Natural killer cell (primary cell): Measurements from ENCODE around the gene NANOS2. TPM values are rescaled to one million over a fixed set of nuclear protein-coding genes. Genes with fewer than 3 reads are reported as not detected.

ENCODE experiments used
- ATAC-seq, 3 donors: fragments of 150-1000 bp in 2 of 3; fragments of 200-7000 bp in 1 of 3; cut with Tn5 transposase; 1 replicate in 1 of 3; 2 replicates in 2 of 3; pipeline ENCODE4 v1.10.0; 2021; ENCODE audit warnings: mild to moderate bottlenecking in 2 of 3, moderate library complexity in 2 of 3
- DNase-seq, 2 donors: peaks; one replicate each; pipeline versions ENCODE4 v3.0.0 to v3.0.0-alpha.2; 2013 to 2021; ENCODE audit warnings: mixed read lengths in 1 of 2
- H3K27ac ChIP-seq: one replicate; pipeline ENCODE4 v1.5.1; 2013; ENCODE audit warnings: mild to moderate bottlenecking, low read length
- H3K27me3 ChIP-seq: one replicate; pipeline ENCODE4 v1.6.1; 2013; ENCODE audit warnings: low read length; ENCODE audit not compliant: control insufficient read depth, insufficient read depth
- H3K36me3 ChIP-seq: one replicate; pipeline ENCODE4 v1.6.1; 2013; ENCODE audit warnings: low read length; ENCODE audit not compliant: control insufficient read depth, insufficient read depth
- H3K4me1 ChIP-seq: one replicate; pipeline ENCODE4 v1.6.1; 2013; ENCODE audit warnings: low read length; ENCODE audit not compliant: control insufficient read depth, insufficient read depth
- H3K4me3 ChIP-seq: one replicate; pipeline ENCODE4 v1.5.1; 2013; ENCODE audit warnings: low read length
- H3K9me3 ChIP-seq: one replicate; pipeline ENCODE4 v1.6.1; 2013; ENCODE audit warnings: low read length; ENCODE audit not compliant: control insufficient read depth, insufficient read depth
- H3K27ac Mint-ChIP-seq, 2 donors: one replicate each; pipeline ENCODE4 v1.8.0; 2022; ENCODE audit warnings: mild to moderate bottlenecking in 2 of 2, mixed read lengths in 2 of 2, moderate library complexity in 1 of 2
- H3K27me3 Mint-ChIP-seq, 2 donors: one replicate each; pipeline ENCODE4 v1.8.0; 2022; ENCODE audit warnings: low read depth in 2 of 2, mixed read lengths in 2 of 2
- H3K36me3 Mint-ChIP-seq: one replicate; pipeline ENCODE4 v1.8.0; 2022; ENCODE audit warnings: mixed read lengths
- H3K4me1 Mint-ChIP-seq, 2 donors: one replicate each; pipeline ENCODE4 v1.8.0; 2022; ENCODE audit warnings: mixed read lengths in 2 of 2
- H3K4me3 Mint-ChIP-seq: one replicate; pipeline ENCODE4 v1.8.0; 2022; ENCODE audit warnings: mild to moderate bottlenecking, moderate library complexity, mixed read lengths
- H3K9me3 Mint-ChIP-seq, 2 donors: one replicate each; pipeline ENCODE4 v1.8.0; 2022; ENCODE audit warnings: mixed read lengths in 2 of 2
- WGBS: methylation state at CpG from one replicate; pipeline ENCODE4 v1.1.7; 2013; ENCODE audit warnings: missing lambda C conversion rate; ENCODE audit not compliant: insufficient coverage; 5-methylcytosine and 5-hydroxymethylcytosine counted together
- intact Hi-C: fragments of 100-400 bp; cut with micrococcal nuclease; formaldehyde crosslinking; loops from one replicate; pipeline ENCODE4 v1.14.2; 2022
- total RNA-seq, 4 donors: library from RNA; stranded (reverse); fragments of 120-200 nt in 1 of 4; gene quantifications; one replicate each; pipeline versions ENCODE4 v1.2.3 to v1.2.4, GENCODE V29; 2013 to 2022
- TF ChIP-seq, protein P1 (sequence below): fragments of 200-600 bp; IDR thresholded peaks from one replicate; pipeline ENCODE4 v1.8.0; 2022; ENCODE audit warnings: antibody characterized with exemption

Gene NANOS2
- total RNA-seq, 3 donors from 2014 or later (not counting 1 experiment from before 2014, with no cell fraction given): not detected

DNA sequence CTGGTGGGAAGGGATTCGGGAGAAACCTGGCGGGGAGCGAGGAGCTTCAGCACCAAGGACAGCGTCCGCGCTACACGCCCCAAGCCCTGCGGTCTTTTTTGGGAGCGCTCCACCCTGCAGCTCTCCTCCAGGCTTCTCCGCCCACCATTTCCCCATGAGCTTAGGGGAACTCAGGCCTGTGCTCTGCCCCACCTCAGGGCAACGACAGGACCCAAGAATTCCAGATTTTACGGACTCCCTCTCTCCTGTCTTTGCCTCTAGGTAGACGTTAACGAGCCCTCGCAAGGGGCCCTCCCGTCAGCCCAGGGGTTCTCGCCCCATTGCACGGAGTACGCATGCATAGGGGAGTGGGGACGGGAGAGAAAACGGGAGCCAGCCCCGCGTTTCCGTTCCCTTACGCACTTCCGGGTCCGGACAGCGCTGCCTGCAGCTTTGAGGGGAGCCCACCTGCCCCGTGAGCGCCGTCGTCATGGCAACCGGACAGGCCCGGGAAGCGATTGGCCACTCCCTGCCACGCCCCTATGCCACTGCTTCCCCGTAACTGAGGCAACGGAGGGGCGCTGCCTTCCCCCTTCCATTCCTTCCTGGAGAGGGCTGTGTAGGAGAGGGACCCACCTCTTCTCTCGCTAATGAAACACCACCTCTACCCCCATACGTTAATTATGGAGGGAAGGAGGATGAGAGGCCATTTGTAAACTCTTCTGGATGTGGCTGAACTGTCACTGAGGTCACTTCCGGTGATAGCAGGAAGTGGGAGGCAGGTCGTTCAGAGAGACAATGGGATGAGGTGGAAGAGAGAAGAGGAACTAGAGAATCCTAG is 38.3 kb upstream of the NANOS2 start:
- peak in 2 of 3 donors; percentile 64 to 67 for ATAC-seq
- 11% methylated on average over 39 of the region's 43 CpGs for WGBS
- peaks cover 17 to 18% of the 10 kb centered on the region in 2 donors for H3K27me3 Mint-ChIP-seq
- H3K4me1 Mint-ChIP-seq: peaks cover 4 to 11% of the 10 kb centered on the region in 2 donors
- H3K36me3 ChIP-seq: no peaks in the 10 kb centered on the region
- H3K9me3 ChIP-seq: peaks cover 11% of the 10 kb centered on the region
- peaks cover 7% of the 10 kb centered on the region for H3K27me3 ChIP-seq
- intact Hi-C loops: no loop called here
- H3K4me1 ChIP-seq: peaks cover 10% of the 10 kb centered on the region
- no peaks in the 10 kb centered on the region for H3K9me3 Mint-ChIP-seq
- TF ChIP-seq, protein P1, sequence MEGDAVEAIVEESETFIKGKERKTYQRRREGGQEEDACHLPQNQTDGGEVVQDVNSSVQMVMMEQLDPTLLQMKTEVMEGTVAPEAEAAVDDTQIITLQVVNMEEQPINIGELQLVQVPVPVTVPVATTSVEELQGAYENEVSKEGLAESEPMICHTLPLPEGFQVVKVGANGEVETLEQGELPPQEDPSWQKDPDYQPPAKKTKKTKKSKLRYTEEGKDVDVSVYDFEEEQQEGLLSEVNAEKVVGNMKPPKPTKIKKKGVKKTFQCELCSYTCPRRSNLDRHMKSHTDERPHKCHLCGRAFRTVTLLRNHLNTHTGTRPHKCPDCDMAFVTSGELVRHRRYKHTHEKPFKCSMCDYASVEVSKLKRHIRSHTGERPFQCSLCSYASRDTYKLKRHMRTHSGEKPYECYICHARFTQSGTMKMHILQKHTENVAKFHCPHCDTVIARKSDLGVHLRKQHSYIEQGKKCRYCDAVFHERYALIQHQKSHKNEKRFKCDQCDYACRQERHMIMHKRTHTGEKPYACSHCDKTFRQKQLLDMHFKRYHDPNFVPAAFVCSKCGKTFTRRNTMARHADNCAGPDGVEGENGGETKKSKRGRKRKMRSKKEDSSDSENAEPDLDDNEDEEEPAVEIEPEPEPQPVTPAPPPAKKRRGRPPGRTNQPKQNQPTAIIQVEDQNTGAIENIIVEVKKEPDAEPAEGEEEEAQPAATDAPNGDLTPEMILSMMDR: no peak
- peak overlapping the region; percentile 70 for H3K4me3 Mint-ChIP-seq
- H3K4me3 ChIP-seq: peak overlapping the region; percentile 21
- DNase-seq: peak; percentile 31 to 72
- H3K36me3 Mint-ChIP-seq: no peaks in the 10 kb centered on the region
- H3K27ac Mint-ChIP-seq: no peak overlapping the region
- no peak overlapping the region for H3K27ac ChIP-seq

DNA sequence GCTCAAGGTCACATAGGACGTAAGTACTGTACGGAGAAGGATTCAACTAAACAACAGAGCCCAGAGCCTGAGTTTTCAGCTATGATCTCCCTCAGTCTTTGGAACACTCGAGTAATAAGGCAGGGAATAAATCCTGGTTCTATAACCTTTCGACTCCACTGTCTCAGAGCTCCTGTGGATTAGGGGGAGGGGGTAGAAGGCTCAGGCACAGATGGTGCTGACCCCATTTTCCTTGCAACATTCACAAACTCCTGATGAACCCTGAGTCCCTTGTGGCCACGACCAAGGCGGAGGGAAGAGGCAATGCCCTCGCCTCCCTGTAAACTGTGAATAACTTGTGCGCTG is 37.7 kb upstream of the NANOS2 start:
- Histone ChIP-seq H3K4me1 (peaks cover 10% of the 10 kb centered on the region), H3K4me3 (no peak overlapping the region), H3K27me3 (peaks cover 7% of the 10 kb centered on the region), H3K27ac (no peak overlapping the region), H3K36me3 (no peaks in the 10 kb centered on the region), H3K9me3 (peaks cover 11% of the 10 kb centered on the region)
- ATAC-seq (no peak), DNase-seq (no peak)
- no peak overlapping the region for H3K27ac Mint-ChIP-seq
- TF ChIP-seq, protein P1: no peak
- intact Hi-C loops: no loop called here
- peaks cover 17 to 18% of the 10 kb centered on the region in 2 donors for H3K27me3 Mint-ChIP-seq
- H3K9me3 Mint-ChIP-seq: no peaks in the 10 kb centered on the region
- H3K4me1 Mint-ChIP-seq: peaks cover 4 to 11% of the 10 kb centered on the region in 2 donors
- 49% methylated on average over 8 of the region's 8 CpGs for WGBS
- peak overlapping the region; percentile 33 for H3K4me3 Mint-ChIP-seq
- no peaks in the 10 kb centered on the region for H3K36me3 Mint-ChIP-seq

DNA sequence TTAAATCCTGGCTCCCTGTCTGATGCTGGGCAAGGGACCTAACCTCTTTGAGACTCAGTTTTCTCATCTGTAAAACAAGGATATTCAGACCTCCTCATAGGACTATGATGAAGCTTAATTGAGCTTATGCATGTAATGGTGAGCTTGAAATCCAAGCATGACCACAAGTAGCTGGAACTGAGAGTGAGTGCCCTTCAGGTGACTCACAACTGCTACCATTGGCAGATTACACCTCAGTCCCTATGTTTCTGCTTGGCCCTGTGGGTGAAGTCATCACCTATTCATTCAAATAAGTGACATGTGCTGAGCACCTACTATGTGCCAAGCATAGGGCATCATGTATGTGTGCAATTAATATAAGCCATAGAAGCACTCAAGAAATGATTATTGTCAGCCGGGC is 33.3 kb upstream of the NANOS2 start:
- no peak overlapping the region for H3K4me3 ChIP-seq

More for the DNA sequence above, 33.3 kb upstream of the NANOS2 start:
- DNase-seq: no peak
- H3K9me3 Mint-ChIP-seq: no peaks in the 10 kb centered on the region
- no peak overlapping the region for H3K27ac Mint-ChIP-seq
- H3K36me3 Mint-ChIP-seq: no peaks in the 10 kb centered on the region
- TF ChIP-seq, protein P1: no peak
- intact Hi-C loops: no loop called here
- Histone ChIP-seq H3K9me3 (peaks cover 8% of the 10 kb centered on the region), H3K4me1 (peaks cover 6% of the 10 kb centered on the region), H3K27ac (no peak overlapping the region), H3K36me3 (no peaks in the 10 kb centered on the region), H3K27me3 (peaks cover 10% of the 10 kb centered on the region)
- ATAC-seq: no peak
- peaks cover 0 to under 1% of the 10 kb centered on the region in 2 donors for H3K4me1 Mint-ChIP-seq
- H3K4me3 Mint-ChIP-seq: no peak overlapping the region
- WGBS: 100% methylated on average over 1 of the region's 1 CpG
- H3K27me3 Mint-ChIP-seq: peaks cover 22 to 23% of the 10 kb centered on the region in 2 donors
